Measurements from ENCODE around the gene TARBP1. TPM values are rescaled to one million over a fixed set of nuclear protein-coding genes. Genes with fewer than 3 reads are reported as not detected.

Gene TARBP1
- total and polyA plus RNA-seq, 2 of the 13 experiments (the other 11 are each of a cell fraction or from before 2014, with no cell fraction given), result 37.7 to 67.0 TPM

GRCh38 chr1:234500269-234500668 is 21.3 kb upstream of the TARBP1 start:
- intact Hi-C loops (cut with micrococcal nuclease; ENCODE audit: unreplicated experiment), result loop anchor here (5.0 kb wide), 1 partner anchor 62 kb away; no protein-coding TSS in a partner anchor
- ChIA-PET POLR2A (interaction anchor here (1.3 to 2.7 kb wide), 5 partner anchors 38 to 475 kb away, joined by 4 to 22 read pairs (median 12); partner anchors contain the start of gene IRF2BP2), CTCF (ENCODE audit: low intra/inter-chr PET ratio, low total read pairs) (no interaction called here)
- peaks cover 54% of the 10 kb centered on the region for H3K4me1 ChIP-seq (ENCODE audit: insufficient read depth, low read length)
- H3K79me2 ChIP-seq (ENCODE audit: insufficient read depth, low read length), result no peaks in the 10 kb centered on the region
- H3K27me3 ChIP-seq (ENCODE audit: control insufficient read depth in 1 of 2, insufficient read depth in 2 of 2, low read length in 2 of 2), result no peaks in the 10 kb centered on the region
- no peak overlapping the region for H3K4me3 ChIP-seq (replicated peaks in 1 of 3; ENCODE audit: insufficient read depth in 1 of 3, low read depth in 2 of 3, low read length in 3 of 3)
- no peak overlapping the region for H3K27ac ChIP-seq (ENCODE audit: extremely low read length, insufficient read depth, low read length)
- H3K4me2 ChIP-seq (ENCODE audit: low read depth, low read length), result no peak overlapping the region
- FAIRE-seq (no peak), DNase-seq (ENCODE audit: low spot score) (no peak), ATAC-seq (no peak)
- no peaks in the 10 kb centered on the region for H3K36me3 ChIP-seq (replicated peaks in 1 of 2; ENCODE audit: control insufficient read depth in 1 of 2, insufficient read depth in 2 of 2, low read length in 2 of 2)
- H2AFZ ChIP-seq (ENCODE audit: low read length), result no peak overlapping the region
- BruUV-seq (replicated peaks), result no TSS peak
- no peaks in the 10 kb centered on the region for H3K9me3 ChIP-seq (ENCODE audit: low read length)
- TF ChIP-seq LRRFIP1 (CRISPR knock-in tag; conservative IDR thresholded peaks at IDR 0.05), result no peak
- no peak for TF ChIP-seq RARG (CRISPR knock-in tag; IDR thresholded peaks at IDR 0.05; ENCODE audit: low read depth)
- no peak for TF ChIP-seq ZNF335 (CRISPR knock-in tag; IDR thresholded peaks at IDR 0.05)
- no peak for TF ChIP-seq PRDM4 (CRISPR knock-in tag; IDR thresholded peaks at IDR 0.05; ENCODE audit: borderline replicate concordance)
- no peak for TF ChIP-seq BRF2 (CRISPR knock-in tag; IDR thresholded peaks at IDR 0.05)
- no peak for TF ChIP-seq ARNTL (CRISPR knock-in tag; IDR thresholded peaks at IDR 0.05)
- TF ChIP-seq REPIN1 (CRISPR knock-in tag; IDR thresholded peaks at IDR 0.05; ENCODE audit: borderline replicate concordance, low read depth), result no peak
- no peak for TF ChIP-seq ZNF205 (CRISPR knock-in tag; IDR thresholded peaks at IDR 0.05)
- H3K9ac ChIP-seq (ENCODE audit: insufficient read depth, low read depth, low read length), result no peak overlapping the region
- H4K20me1 ChIP-seq (ENCODE audit: insufficient read depth, low read length), result no peaks in the 10 kb centered on the region
- 98% methylated on average over 2 of the region's 2 CpGs for WGBS (ENCODE audit: low lambda C conversion rate)
- in situ Hi-C loops (cut with HindIII; ENCODE audit: extremely low pct_ligation_motif_present, low pct_unique_long_range_greater_than_20kb), result no loop called here
